ENCODE data around the gene GNPNAT1. TPM values are rescaled to one million over a fixed set of nuclear protein-coding genes. Genes with fewer than 3 reads are reported as not detected.

GNPNAT1 gene
- total and polyA plus RNA-seq, 2 experiments from 2014 or later = 44.4 to 68.7 TPM

DNA sequence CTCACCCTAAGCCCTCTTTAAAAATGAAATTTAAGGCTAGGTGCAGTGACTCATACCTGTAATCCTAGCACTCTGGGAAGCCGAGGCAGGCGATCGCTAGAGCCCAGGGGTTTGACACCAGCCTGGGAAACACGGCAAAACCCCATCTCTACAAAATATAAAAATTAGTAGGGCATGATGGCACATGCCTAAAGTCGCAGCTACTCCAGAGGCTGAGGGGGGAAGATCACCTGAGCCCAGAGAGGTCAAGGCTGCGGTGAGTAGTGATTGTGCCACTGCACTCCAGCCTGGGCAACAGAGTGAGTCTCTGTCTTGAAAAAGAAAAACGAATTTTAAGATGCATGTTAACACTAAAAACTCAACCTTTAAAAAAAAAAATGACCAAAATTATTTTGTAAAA is 12.7 kb downstream of the GNPNAT1 start:
- Histone ChIP-seq H3K9me2 (ENCODE audit: insufficient read depth) (no peaks in the 10 kb centered on the region), H2AFZ (no peak overlapping the region), H3K79me2 (replicated peaks; ENCODE audit: insufficient read depth) (no peaks in the 10 kb centered on the region), H3F3A (replicated peaks; ENCODE audit: low read depth) (no peaks in the 10 kb centered on the region), H3K27me3 (ENCODE audit: insufficient read depth) (no peaks in the 10 kb centered on the region), H3K27ac (ENCODE audit: low read depth) (peak overlapping the region; percentile 14; the same call in 1 of the 2 replicates), H3K4me2 (no peak overlapping the region), H3K4me3 (no peak overlapping the region), H3K36me3 (ENCODE audit: insufficient read depth) (no peaks in the 10 kb centered on the region; the same call in 1 of the 2 replicates), H4K20me1 (replicated peaks; ENCODE audit: insufficient read depth) (no peaks in the 10 kb centered on the region), H3K4me1 (ENCODE audit: insufficient read depth) (0 out of 2 replicates have a peak, but pooled peaks cover 3% of the 10 kb centered on the region)
- DNase-seq (ENCODE audit: low spot score) = no peak
- H3K36me3 Mint-ChIP-seq (ENCODE audit: low read depth) = peaks cover 35% of the 10 kb centered on the region; the same call in 2 of the 3 replicates
- no peak overlapping the region; the same call in 1 of the 2 replicates for H3K27ac Mint-ChIP-seq
- no peak for TF ChIP-seq EZH2phosphoT487 (IDR thresholded peaks at IDR 0.05; ENCODE audit: unreplicated experiment)
- TF ChIP-seq STAT1 (IDR thresholded peaks at IDR 0.05; ENCODE audit: unreplicated experiment) = no peak
- no peak for TF ChIP-seq ZNF114 (CRISPR knock-in tag; IDR thresholded peaks at IDR 0.05)
- TF ChIP-seq, protein P1, sequence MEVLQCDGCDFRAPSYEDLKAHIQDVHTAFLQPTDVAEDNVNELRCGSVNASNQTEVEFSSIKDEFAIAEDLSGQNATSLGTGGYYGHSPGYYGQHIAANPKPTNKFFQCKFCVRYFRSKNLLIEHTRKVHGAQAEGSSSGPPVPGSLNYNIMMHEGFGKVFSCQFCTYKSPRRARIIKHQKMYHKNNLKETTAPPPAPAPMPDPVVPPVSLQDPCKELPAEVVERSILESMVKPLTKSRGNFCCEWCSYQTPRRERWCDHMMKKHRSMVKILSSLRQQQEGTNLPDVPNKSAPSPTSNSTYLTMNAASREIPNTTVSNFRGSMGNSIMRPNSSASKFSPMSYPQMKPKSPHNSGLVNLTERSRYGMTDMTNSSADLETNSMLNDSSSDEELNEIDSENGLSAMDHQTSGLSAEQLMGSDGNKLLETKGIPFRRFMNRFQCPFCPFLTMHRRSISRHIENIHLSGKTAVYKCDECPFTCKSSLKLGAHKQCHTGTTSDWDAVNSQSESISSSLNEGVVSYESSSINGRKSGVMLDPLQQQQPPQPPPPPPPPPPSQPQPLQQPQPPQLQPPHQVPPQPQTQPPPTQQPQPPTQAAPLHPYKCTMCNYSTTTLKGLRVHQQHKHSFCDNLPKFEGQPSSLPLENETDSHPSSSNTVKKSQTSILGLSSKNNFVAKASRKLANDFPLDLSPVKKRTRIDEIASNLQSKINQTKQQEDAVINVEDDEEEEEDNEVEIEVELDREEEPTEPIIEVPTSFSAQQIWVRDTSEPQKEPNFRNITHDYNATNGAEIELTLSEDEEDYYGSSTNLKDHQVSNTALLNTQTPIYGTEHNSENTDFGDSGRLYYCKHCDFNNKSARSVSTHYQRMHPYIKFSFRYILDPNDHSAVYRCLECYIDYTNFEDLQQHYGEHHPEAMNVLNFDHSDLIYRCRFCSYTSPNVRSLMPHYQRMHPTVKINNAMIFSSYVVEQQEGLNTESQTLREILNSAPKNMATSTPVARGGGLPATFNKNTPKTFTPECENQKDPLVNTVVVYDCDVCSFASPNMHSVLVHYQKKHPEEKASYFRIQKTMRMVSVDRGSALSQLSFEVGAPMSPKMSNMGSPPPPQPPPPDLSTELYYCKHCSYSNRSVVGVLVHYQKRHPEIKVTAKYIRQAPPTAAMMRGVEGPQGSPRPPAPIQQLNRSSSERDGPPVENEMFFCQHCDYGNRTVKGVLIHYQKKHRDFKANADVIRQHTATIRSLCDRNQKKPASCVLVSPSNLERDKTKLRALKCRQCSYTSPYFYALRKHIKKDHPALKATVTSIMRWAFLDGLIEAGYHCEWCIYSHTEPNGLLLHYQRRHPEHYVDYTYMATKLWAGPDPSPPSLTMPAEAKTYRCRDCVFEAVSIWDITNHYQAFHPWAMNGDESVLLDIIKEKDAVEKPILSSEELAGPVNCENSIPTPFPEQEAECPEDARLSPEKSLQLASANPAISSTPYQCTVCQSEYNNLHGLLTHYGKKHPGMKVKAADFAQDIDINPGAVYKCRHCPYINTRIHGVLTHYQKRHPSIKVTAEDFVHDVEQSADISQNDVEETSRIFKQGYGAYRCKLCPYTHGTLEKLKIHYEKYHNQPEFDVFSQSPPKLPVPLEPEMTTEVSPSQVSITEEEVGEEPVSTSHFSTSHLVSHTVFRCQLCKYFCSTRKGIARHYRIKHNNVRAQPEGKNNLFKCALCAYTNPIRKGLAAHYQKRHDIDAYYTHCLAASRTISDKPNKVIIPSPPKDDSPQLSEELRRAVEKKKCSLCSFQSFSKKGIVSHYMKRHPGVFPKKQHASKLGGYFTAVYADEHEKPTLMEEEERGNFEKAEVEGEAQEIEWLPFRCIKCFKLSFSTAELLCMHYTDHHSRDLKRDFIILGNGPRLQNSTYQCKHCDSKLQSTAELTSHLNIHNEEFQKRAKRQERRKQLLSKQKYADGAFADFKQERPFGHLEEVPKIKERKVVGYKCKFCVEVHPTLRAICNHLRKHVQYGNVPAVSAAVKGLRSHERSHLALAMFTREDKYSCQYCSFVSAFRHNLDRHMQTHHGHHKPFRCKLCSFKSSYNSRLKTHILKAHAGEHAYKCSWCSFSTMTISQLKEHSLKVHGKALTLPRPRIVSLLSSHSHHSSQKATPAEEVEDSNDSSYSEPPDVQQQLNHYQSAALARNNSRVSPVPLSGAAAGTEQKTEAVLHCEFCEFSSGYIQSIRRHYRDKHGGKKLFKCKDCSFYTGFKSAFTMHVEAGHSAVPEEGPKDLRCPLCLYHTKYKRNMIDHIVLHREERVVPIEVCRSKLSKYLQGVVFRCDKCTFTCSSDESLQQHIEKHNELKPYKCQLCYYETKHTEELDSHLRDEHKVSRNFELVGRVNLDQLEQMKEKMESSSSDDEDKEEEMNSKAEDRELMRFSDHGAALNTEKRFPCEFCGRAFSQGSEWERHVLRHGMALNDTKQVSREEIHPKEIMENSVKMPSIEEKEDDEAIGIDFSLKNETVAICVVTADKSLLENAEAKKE (CRISPR knock-in tag; IDR thresholded peaks at IDR 0.05) = no peak
- no peak for TF ChIP-seq NANOG (IDR thresholded peaks at IDR 0.05; ENCODE audit: borderline replicate concordance)
- TF ChIP-seq, protein P2, sequence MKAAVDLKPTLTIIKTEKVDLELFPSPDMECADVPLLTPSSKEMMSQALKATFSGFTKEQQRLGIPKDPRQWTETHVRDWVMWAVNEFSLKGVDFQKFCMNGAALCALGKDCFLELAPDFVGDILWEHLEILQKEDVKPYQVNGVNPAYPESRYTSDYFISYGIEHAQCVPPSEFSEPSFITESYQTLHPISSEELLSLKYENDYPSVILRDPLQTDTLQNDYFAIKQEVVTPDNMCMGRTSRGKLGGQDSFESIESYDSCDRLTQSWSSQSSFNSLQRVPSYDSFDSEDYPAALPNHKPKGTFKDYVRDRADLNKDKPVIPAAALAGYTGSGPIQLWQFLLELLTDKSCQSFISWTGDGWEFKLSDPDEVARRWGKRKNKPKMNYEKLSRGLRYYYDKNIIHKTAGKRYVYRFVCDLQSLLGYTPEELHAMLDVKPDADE (IDR thresholded peaks at IDR 0.05) = no peak
- no peak for TF ChIP-seq JUNB (IDR thresholded peaks at IDR 0.05; ENCODE audit: unreplicated experiment)
- TF ChIP-seq, protein P3, sequence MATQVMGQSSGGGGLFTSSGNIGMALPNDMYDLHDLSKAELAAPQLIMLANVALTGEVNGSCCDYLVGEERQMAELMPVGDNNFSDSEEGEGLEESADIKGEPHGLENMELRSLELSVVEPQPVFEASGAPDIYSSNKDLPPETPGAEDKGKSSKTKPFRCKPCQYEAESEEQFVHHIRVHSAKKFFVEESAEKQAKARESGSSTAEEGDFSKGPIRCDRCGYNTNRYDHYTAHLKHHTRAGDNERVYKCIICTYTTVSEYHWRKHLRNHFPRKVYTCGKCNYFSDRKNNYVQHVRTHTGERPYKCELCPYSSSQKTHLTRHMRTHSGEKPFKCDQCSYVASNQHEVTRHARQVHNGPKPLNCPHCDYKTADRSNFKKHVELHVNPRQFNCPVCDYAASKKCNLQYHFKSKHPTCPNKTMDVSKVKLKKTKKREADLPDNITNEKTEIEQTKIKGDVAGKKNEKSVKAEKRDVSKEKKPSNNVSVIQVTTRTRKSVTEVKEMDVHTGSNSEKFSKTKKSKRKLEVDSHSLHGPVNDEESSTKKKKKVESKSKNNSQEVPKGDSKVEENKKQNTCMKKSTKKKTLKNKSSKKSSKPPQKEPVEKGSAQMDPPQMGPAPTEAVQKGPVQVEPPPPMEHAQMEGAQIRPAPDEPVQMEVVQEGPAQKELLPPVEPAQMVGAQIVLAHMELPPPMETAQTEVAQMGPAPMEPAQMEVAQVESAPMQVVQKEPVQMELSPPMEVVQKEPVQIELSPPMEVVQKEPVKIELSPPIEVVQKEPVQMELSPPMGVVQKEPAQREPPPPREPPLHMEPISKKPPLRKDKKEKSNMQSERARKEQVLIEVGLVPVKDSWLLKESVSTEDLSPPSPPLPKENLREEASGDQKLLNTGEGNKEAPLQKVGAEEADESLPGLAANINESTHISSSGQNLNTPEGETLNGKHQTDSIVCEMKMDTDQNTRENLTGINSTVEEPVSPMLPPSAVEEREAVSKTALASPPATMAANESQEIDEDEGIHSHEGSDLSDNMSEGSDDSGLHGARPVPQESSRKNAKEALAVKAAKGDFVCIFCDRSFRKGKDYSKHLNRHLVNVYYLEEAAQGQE (IDR thresholded peaks at IDR 0.05; ENCODE audit: unreplicated experiment) = no peak
- no peak for TF ChIP-seq POLR2AphosphoS5 (IDR thresholded peaks at IDR 0.05; ENCODE audit: low read depth)
- TF ChIP-seq EZH2 (IDR thresholded peaks at IDR 0.05; ENCODE audit: low read depth, unreplicated experiment) = no peak
- TF ChIP-seq, protein P4, sequence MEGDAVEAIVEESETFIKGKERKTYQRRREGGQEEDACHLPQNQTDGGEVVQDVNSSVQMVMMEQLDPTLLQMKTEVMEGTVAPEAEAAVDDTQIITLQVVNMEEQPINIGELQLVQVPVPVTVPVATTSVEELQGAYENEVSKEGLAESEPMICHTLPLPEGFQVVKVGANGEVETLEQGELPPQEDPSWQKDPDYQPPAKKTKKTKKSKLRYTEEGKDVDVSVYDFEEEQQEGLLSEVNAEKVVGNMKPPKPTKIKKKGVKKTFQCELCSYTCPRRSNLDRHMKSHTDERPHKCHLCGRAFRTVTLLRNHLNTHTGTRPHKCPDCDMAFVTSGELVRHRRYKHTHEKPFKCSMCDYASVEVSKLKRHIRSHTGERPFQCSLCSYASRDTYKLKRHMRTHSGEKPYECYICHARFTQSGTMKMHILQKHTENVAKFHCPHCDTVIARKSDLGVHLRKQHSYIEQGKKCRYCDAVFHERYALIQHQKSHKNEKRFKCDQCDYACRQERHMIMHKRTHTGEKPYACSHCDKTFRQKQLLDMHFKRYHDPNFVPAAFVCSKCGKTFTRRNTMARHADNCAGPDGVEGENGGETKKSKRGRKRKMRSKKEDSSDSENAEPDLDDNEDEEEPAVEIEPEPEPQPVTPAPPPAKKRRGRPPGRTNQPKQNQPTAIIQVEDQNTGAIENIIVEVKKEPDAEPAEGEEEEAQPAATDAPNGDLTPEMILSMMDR (conservative IDR thresholded peaks at IDR 0.05; ENCODE audit: low read depth in 2 of 2) = no peak
- no peak for TF ChIP-seq ZNF331 (CRISPR knock-in tag; IDR thresholded peaks at IDR 0.05; ENCODE audit: low read depth)
- TF ChIP-seq CREB1 (CRISPR knock-in tag; IDR thresholded peaks at IDR 0.05; ENCODE audit: low read depth) = no peak
- no peak overlapping the region for H3K4me3 Mint-ChIP-seq
- no peaks in the 10 kb centered on the region for H3K4me1 Mint-ChIP-seq
- no peak for ATAC-seq
- no peaks in the 10 kb centered on the region for H3K27me3 Mint-ChIP-seq (ENCODE audit: insufficient read depth, low read depth, poor library complexity)
- no peaks in the 10 kb centered on the region for H3K9me3 Mint-ChIP-seq
